Loucy (cell line): ENCODE data around the gene MPZL3.

Source experiments
- H2AFZ ChIP-seq: fragments of 200-600 bp; sonication (generic); 2 replicates; pipeline ENCODE4 v1.6.0; 2016; ENCODE audit warnings: antibody characterized with exemption, mild to moderate bottlenecking, low read length, moderate library complexity
- H3F3A ChIP-seq: fragments of 200-600 bp; 2 replicates; pipeline ENCODE4 v1.6.0; 2016; ENCODE audit warnings: antibody characterized with exemption, low read depth, mild to moderate bottlenecking
- H3K27me3 ChIP-seq: fragments of 200-600 bp; sonication (generic); 2 replicates; pipeline ENCODE4 v1.6.1; 2014; ENCODE audit warnings: low read length, mild to moderate bottlenecking; ENCODE audit not compliant: insufficient read depth, poor library complexity, severe bottlenecking
- H3K36me3 ChIP-seq: fragments of 200-600 bp; sonication (generic); 2 replicates; pipeline ENCODE4 v1.6.1; 2016; ENCODE audit warnings: low read length; ENCODE audit not compliant: insufficient read depth
- H3K4me1 ChIP-seq: fragments of 200-600 bp; sonication (generic); 2 replicates; pipeline ENCODE4 v1.5.1; 2014; ENCODE audit warnings: low read length, mild to moderate bottlenecking; ENCODE audit not compliant: insufficient read depth, poor library complexity, severe bottlenecking
- H3K4me2 ChIP-seq: fragments of 200-600 bp; sonication (generic); 2 replicates; pipeline ENCODE4 v1.6.0; 2014; ENCODE audit warnings: antibody characterized with exemption, low read length, low read depth, mild to moderate bottlenecking; ENCODE audit not compliant: poor library complexity, severe bottlenecking
- H3K4me3 ChIP-seq: fragments of 200-600 bp; sonication (generic); 2 replicates; pipeline ENCODE4 v1.5.1; 2014; ENCODE audit warnings: low read length, mild to moderate bottlenecking, mixed read lengths; ENCODE audit not compliant: poor library complexity, severe bottlenecking
- H3K79me2 ChIP-seq: fragments of 200-600 bp; sonication (generic); 2 replicates; pipeline ENCODE4 v1.6.1; 2014; ENCODE audit warnings: low read length; ENCODE audit not compliant: insufficient read depth
- H3K9ac ChIP-seq: fragments of 200-600 bp; sonication (generic); 2 replicates; pipeline ENCODE4 v1.6.0; 2014; ENCODE audit warnings: mild to moderate bottlenecking, low read depth, low read length, moderate library complexity; ENCODE audit not compliant: poor library complexity, severe bottlenecking
- H3K9me2 ChIP-seq: fragments of 200-600 bp; sonication (generic); replicated peaks from 2 replicates; pipeline ENCODE4 v1.6.1; 2016; ENCODE audit warnings: low read depth, low read length, mixed read lengths
- H3K9me3 ChIP-seq: fragments of 200-600 bp; sonication (generic); 2 replicates; pipeline ENCODE4 v1.6.1; 2014; ENCODE audit warnings: mild to moderate bottlenecking, antibody characterized with exemption, low read length, low read depth; ENCODE audit not compliant: insufficient read depth
- H4K20me1 ChIP-seq: fragments of 200-600 bp; sonication (generic); 2 replicates; pipeline ENCODE4 v1.6.0; 2014; ENCODE audit warnings: antibody characterized with exemption, low read length, mild to moderate bottlenecking; ENCODE audit not compliant: insufficient read depth, poor library complexity, severe bottlenecking
- CTCF ChIP-seq: fragments of 200-600 bp; sonication (generic); conservative IDR thresholded peaks from 2 replicates; pipeline ENCODE4 v1.5.1; 2014; ENCODE audit warnings: mild to moderate bottlenecking, antibody characterized with exemption, low read length
- EZH2phosphoT487 ChIP-seq: fragments of 200-600 bp; IDR thresholded peaks from 2 replicates; pipeline ENCODE4 v1.6.1; 2018; ENCODE audit warnings: antibody characterized with exemption, mild to moderate bottlenecking, moderate library complexity, borderline replicate concordance

Gene MPZL3

GRCh38 chr11:118247041-118247440, 5.1 kb downstream of the MPZL3 start:
- no peaks in the 10 kb centered on the region for H4K20me1 ChIP-seq
- TF ChIP-seq CTCF (no peak), EZH2phosphoT487 (no peak)
- H3F3A ChIP-seq = no peaks in the 10 kb centered on the region
- peaks cover 61% of the 10 kb centered on the region for H3K27me3 ChIP-seq
- no peak overlapping the region for H3K4me3 ChIP-seq
- no peak overlapping the region for H2AFZ ChIP-seq
- H3K4me1 ChIP-seq = peaks cover 5% of the 10 kb centered on the region
- H3K36me3 ChIP-seq = no peaks in the 10 kb centered on the region
- H3K9me2 ChIP-seq = no peaks in the 10 kb centered on the region
- H3K9ac ChIP-seq = no peak overlapping the region
- H3K79me2 ChIP-seq = no peaks in the 10 kb centered on the region
- H3K9me3 ChIP-seq = no peaks in the 10 kb centered on the region
- no peak overlapping the region for H3K4me2 ChIP-seq

DNA sequence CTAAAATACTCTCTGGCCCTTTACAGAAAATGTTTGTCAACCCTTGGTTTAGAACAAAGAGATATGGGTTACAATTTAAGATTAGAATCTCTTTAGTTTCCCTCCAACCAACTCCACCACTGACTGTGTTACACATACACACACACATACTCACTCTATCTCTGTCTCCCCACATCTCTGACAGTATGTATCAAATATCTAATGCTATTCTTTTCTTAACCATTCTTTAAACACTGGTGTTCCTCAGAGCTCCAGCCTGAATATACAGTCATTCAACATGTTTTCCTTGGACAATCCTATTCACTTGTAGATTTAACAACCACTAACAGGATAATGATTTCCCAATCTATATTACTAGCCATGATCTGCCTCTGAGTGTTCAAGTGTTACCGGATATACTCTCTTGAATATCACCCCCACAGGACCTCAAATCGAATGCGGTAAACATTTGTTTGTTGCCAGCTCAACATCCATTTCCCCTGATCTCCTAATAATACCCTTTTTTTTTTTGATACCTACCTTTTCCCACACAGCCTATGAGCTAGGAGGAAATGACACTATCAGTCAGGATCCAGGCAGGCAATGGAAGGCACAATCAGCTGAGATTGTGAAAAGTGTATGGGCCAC, 6.1 kb downstream of the MPZL3 start:
- Histone ChIP-seq H3K4me1 (peaks cover 11% of the 10 kb centered on the region), H3F3A (no peaks in the 10 kb centered on the region), H3K36me3 (no peaks in the 10 kb centered on the region), H3K4me2 (no peak overlapping the region), H3K79me2 (no peaks in the 10 kb centered on the region), H3K4me3 (no peak overlapping the region), H3K9ac (no peak overlapping the region), H4K20me1 (no peaks in the 10 kb centered on the region), H3K27me3 (peaks cover 51% of the 10 kb centered on the region), H2AFZ (no peak overlapping the region), H3K9me2 (no peaks in the 10 kb centered on the region), H3K9me3 (no peaks in the 10 kb centered on the region)
- TF ChIP-seq CTCF (no peak), EZH2phosphoT487 (no peak)

DNA sequence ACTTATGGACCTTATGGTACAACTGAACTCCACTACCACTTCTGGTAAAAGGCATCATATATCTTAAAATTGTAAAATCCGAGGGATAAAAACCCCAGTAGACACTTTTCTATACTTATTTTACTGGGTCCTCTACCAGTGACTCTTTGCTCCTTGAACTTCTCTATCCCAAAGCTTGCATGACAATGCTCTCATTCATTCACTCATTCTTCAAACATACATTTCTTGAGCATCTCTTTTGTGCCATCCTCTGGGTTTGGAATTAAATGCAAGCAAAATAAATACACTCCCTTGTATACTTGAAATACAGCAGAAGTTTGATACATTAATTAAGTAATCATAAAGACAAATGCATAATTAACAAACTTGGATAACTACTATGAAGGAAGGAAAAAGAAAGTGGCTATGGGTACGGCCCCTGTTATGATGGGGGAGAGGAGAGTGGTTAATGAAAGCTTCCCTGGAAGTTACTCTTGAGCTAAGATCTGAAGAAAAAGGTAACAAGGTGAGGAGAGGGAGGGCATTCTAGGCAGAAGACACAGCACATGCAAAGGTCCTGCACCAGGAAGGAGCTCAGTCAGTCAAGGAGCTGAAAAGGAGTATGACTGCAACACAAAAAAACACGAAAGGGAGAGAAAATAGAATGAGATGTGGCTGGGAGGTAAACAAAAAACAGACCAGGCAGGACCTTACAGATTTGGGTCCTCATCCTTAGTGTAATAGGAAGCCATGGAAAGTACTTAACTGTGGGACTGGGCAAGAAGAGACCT, 8.0 kb downstream of the MPZL3 start:
- Histone ChIP-seq H3K9me2 (no peaks in the 10 kb centered on the region), H3F3A (no peaks in the 10 kb centered on the region), H3K79me2 (no peaks in the 10 kb centered on the region), H3K4me3 (no peak overlapping the region), H3K36me3 (no peaks in the 10 kb centered on the region), H3K9ac (no peak overlapping the region), H3K9me3 (no peaks in the 10 kb centered on the region), H4K20me1 (no peaks in the 10 kb centered on the region), H3K4me1 (peaks cover 29% of the 10 kb centered on the region), H3K4me2 (no peak overlapping the region), H2AFZ (no peak overlapping the region), H3K27me3 (peaks cover 33% of the 10 kb centered on the region)
- no peak for TF ChIP-seq CTCF
- no peak for TF ChIP-seq EZH2phosphoT487
